GM18909 (cell line): Measurements from ENCODE around the gene DHDH.
A peak's percentile ranks its signal among the peaks of the same experiment; 100 is the strongest.
"Not testable (repeated sequence)": the region's sequence is repeated elsewhere in the genome, so short reads cannot be mapped to it uniquely, and the experiment has no call there.

Experiments used
- ATAC-seq: cut with Tn5 transposase; IDR thresholded peaks from one replicate; pipeline ENCODE4 v1.9.1; 2021; ENCODE audit warnings: mild to moderate bottlenecking; ENCODE audit not compliant: unreplicated experiment, poor library complexity

Gene DHDH

DNA sequence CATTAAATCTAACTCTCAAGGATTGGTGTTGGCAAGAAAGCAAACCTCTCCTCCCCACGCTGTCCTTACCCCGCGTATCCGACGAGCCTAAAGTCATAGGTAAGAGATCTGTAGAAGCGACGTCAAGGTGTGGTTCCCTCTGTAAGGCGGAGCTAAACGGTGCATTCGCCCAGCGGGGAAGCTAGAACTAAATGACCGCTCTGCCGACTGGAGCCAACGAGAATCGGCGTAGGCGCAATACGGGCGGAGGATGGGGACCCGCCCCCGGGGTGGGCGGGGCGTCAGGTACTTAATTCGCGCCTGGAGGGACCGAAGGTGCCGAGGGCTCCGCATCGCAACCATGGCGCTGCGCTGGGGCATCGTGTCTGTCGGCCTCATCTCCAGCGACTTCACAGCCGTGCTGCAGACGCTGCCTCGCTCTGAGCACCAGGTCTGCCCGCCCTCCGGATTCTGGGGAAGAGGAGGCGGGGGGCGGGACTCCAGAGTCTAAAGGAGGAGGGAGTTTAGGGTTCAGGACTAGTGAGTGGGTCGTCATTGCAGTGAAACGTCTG, at the start of gene DHDH:
DHDH (plus strand) TSS at position 318 of the 551 bp plus-strand sequence; CDS start at position 341, 23 bp downstream.
- no peak for ATAC-seq

GRCh38 chr19:48883726-48884125, 49.8 kb upstream of the DHDH start:
- ATAC-seq: no peak

GRCh38 chr19:48887861-48888612, 45.5 kb upstream of the DHDH start:
- no peak for ATAC-seq

- not testable (repeated sequence) for ATAC-seq
Measured at GRCh38 chr19:48889496-48889895, 44.0 kb upstream of the DHDH start.

- no peak for ATAC-seq
Measured at GRCh38 chr19:48890551-48890950, 42.9 kb upstream of the DHDH start.

GRCh38 chr19:48895226-48895625, 38.3 kb upstream of the DHDH start:
- no peak for ATAC-seq

DNA sequence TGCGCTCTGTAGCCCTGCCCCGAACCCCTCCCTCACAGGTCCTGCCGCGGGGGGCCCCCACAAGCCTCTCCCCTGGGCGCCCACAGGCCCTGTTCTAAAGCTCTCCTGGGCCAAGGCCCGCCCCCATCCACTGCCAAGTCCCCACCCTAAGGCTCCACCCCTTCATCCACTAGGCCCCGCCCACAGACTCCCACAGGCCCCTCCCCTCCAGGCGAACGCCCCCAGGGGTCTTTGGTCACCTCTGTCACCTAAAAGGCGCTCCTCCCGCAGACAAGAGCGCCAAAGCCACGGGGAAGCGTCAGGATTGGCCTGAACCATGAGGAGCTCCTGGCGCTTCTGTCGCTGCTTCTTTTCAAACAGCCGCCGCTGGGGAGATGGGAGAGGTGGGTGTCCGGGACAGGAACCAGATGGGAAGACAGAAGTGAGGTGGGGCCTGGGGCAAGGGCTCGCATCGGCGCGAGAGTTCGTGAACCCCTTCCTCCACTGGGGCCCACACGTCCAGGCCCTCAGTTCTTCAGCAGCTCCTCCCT, 37.2 kb upstream of the DHDH start:
- no peak for ATAC-seq

DNA sequence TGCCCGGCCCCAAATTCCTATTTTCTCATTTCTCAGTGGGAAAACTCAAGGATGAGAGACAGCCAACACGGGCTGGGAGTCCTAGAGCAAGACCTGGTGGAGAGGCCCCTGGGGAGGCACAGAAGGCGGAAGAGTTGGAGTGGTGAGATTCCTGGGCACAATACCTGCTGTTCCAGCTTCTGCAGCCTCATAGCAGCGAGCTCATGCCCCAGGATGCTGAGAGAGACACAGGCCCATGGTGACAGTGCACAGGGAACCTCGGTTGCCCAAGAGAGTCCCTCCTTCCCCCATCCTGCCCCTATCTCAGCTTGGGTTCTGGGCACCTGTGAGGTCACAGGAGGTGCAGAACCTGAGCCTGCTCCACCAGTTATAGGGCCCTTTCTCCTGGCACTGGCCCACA, 36.3 kb upstream of the DHDH start:
- ATAC-seq: no peak

DNA sequence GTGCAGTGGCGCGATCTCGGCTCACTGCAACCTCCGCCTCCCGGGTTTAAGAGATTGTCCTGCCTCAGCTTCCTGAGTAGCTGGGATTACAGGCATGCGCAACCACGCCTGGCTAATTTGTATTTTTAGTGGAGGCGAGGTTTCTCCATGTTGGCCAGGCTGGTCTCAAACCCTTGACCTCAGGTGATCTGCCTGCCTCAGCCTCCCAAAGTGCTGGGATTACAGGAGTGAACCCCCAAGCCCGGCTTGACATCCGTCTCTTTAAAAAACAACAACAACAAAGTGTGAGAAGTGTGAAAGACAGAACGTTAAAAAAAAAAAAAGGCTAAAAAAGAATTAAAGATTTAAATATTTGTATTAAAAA, 34.1 kb upstream of the DHDH start:
- ATAC-seq: not testable (repeated sequence)

DNA sequence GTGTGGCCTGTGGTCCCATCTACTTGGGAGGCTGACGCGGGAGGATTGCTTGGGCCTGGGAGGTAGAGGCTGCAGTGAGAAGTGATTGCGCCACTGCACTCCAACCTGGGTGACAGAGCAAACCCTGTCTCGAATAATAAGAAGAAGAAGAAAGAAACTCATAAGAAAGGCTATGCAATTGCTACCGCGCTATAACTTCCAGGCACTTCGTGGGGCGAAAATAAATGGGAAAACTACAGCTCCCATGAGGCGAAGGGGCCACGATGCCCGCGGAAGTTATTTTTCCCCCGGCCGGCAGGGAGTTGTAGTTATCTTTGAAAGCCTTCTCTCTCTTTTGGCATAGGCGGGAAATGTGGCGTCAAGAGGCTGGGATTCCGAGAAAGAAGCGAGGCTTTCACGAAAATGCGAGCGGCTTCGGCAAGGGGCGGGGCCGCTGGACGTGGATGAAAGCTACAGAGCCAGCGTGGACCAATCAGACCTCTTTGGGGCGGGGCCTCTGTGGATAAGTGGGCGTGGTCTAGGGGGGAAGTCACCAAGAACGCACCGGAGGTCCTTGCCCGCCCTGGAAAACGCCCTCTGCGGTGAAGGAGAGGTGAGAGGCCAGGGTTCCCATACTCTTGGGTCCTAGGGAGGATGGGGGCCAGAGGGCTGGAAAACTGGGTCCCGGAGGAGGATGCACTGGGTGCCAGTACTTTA, 33.6 kb upstream of the DHDH start, which contains the start of gene NUCB1:
NUCB1 (plus strand) TSS at position 532 of the 696 bp plus-strand sequence. CDS start 485 bp downstream, outside the sequence.
- peak; percentile 90 for ATAC-seq

DNA sequence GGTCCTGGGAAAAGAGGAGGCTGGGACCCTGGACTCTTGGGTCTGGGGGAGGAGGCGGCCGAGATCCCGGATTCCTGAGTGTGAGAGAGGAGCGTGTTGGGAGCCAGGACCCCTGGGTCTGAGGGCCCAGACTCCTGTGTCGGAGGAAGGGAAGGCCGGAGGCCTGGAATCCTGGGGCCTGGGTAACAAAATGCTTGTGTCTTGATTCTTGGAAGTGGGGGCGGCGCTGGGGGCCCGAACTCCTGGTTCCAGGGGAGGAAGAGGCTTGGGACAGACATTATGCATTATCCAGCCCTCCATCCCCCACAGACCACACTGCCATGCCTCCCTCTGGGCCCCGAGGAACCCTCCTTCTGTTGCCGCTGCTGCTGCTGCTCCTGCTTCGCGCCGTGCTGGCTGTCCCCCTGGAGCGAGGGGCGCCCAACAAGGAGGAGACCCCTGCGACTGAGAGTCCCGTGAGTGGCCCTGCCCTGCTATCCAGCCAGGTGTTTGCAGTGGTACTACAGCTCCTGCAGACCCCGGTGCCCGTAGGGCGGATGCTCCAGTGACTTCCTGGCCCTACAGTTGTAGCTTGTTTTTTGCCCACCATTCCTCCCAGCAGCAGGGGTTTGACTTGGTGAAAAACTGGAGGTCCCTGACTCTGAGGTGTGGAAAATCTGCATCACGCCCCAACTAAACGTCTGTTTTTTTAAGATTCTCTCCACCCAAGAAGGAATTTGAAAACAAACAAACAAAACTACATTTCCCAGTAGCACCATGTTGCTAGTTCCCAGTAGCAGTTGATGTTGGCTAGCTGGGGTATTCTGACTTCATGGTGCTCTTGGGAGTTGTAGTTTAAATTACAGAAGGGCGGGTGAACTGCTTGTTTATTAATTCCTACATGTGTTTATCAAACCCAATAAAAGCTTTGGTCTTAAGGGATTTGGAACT, 32.8 kb upstream of the DHDH start:
- ATAC-seq: no peak

DNA sequence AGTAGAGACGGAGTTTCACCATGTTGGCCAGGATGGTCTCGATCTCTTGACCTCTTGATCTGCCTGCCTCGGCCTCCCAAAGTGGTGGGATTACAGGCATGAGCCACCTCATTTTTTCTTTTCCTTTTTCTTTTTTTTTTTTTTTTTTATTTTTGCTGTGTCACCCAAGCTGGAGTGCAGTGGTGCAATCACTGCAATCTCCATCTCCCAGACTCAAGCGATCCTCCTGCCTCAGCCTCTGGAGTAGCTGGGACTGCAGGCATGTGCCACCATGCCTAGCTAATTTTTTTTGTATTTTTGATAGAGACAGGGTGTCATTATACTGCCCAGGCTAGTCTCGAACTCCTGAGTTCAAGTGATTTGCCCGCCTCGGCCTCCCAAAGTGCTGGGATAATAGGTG, 31.2 kb upstream of the DHDH start:
- not testable (repeated sequence) for ATAC-seq

DNA sequence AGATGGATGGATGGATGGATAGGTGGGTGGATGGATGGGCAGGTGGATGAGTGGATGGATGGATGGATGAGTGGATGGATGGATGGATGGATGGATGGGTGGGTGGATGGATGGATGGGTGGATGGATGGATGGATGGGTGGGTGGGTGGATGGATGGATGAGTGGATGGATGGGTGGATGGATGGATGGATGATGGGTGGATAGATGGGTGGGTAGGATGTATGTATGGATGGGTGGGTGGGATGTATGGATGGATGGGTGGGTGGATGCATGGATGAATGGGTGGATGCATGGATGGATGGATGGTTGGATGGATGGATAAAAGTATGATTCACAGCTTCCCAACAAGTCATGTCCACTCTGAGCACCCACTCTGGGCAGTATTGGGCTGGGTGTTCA, 29.7 kb upstream of the DHDH start:
- ATAC-seq: not testable (repeated sequence)

DNA sequence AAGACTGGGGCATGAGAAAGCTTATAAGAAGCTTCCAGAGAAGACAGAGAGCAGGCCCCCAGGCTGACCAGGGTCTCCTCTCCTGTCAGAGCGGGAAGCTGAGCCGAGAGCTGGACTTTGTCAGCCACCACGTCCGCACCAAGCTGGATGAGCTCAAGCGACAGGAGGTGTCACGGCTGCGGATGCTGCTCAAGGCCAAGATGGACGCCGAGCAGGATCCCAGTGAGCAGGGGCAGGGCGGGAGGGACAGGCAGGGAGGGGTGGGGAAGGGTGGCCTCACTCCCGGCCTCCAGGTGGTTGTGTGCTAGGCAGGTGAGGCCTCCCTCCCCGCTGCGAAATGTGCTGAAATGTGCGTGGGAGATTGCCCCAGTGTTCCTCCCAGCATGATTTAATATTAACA, 27.8 kb upstream of the DHDH start:
- ATAC-seq: no peak

DNA sequence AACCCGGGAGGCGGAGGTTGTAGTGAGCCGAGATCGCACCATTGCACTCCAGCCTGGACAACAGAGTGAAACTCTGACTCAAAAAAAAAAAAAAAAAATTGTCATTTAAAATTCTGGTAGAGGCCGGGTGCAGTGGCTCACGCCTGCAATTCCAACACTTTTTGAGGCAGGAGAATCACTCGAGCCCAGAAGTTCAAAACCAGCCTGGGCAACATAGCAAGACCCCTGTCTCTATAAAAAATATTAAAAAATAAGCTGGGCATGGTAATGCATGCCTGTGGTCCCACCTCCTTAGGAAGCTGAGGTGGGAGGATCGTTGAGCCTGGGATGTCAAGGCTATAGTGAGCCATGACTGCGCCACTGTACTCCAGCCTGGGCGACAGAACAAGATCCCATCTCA, 27.2 kb upstream of the DHDH start:
- no peak for ATAC-seq

DNA sequence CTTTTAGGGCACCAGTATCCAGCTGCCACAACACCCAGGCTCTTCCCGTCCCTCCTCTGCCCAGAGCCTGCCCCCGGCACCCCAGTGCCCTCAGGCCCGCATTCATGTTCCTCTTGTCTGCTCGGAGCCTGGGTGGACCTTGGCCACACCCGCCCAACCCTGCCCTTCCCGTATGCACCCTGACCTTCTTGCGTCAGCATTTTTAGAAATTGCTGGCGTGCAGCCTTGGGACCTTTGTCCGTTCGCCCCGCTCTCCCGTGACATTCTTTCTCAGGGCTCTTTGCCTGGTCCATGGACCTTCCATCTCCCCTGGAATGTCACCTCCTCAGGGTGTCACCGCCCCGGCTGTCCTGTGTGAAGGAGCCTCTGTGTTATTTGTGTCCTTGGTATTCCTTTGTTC, 25.8 kb upstream of the DHDH start:
- ATAC-seq: no peak

- ATAC-seq: not testable (repeated sequence)
Measured at GRCh38 chr19:48909424-48910077, 23.9 kb upstream of the DHDH start.

DNA sequence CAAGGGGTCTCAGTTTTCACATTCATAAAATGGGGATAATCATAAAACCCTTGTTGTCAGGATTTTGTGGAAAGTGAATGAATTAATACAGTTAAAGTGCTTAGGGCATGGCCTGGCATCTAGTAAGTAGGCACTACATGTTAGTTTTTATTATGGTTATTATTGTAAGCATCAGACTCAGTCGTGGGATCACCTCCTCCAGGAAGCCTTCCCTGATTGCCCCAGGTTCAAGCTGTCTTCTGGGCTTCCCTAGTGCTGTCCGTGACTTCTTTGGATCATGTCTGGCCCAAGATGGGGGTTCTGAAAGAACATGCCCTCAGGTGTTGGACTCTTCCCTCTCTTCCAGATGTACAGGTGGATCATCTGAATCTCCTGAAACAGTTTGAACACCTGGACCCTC, 22.7 kb upstream of the DHDH start:
- no peak for ATAC-seq

- no peak for ATAC-seq
Measured at GRCh38 chr19:48913114-48913889, 20.2 kb upstream of the DHDH start.
